Left ventricle myocardium superior (tissue), 1 donor: ENCODE measurements around the gene HIGD1B. TPM values are rescaled to one million over a fixed set of nuclear protein-coding genes. Genes with fewer than 3 reads are reported as not detected.

Source experiments
- ATAC-seq: fragments of 200-7000 bp; cut with Tn5 transposase; one replicate; pipeline ENCODE4 v1.9.1; 2020; ENCODE audit warnings: mild to moderate bottlenecking, moderate library complexity
- DNase-seq: peaks from one replicate; pipeline ENCODE4 v3.0.0-alpha.2; 2020
- intact Hi-C: fragments of 100-400 bp; cut with micrococcal nuclease; formaldehyde crosslinking; loops from one replicate; pipeline ENCODE4 v1.11.0; 2022
- total RNA-seq: library from RNA; stranded (reverse); fragmentation: NEBNext Ultra II Directional; extraction: Animal tissue kit (Norgen Biotek cat#: 25700); gene quantifications from one replicate; pipeline ENCODE4 v1.2.1, GENCODE V29; 2021
- donor health status: DM: no; HTN: yes; CAD: no; lungs with severe emphysema.

The HIGD1B gene
- total RNA-seq, 1 donor from 2014 or later: 22.2 TPM

GRCh38 chr17:44830359-44831288 lies 17.1 kb upstream of the HIGD1B start:
- DNase-seq: peak; percentile 41
- peak; percentile 54 for ATAC-seq
- intact Hi-C loops: no loop called here

- DNase-seq: no peak
- intact Hi-C loops: no loop called here
These were observed 16.3 kb upstream of the HIGD1B start for GRCh38 chr17:44831371-44831770.

GRCh38 chr17:44832805-44833204 lies 14.9 kb upstream of the HIGD1B start:
- ATAC-seq (no peak), DNase-seq (no peak)
- intact Hi-C loops: no loop called here

More at GRCh38 chr17:44831371-44831770, 16.3 kb upstream of the HIGD1B start:
- peak; percentile 34 for ATAC-seq

- ATAC-seq: no peak
- intact Hi-C loops: no loop called here
These were observed 10.5 kb upstream of the HIGD1B start for GRCh38 chr17:44837196-44837595.

GRCh38 chr17:44840274-44840673 lies 7.4 kb upstream of the HIGD1B start:
- DNase-seq (no peak), ATAC-seq (no peak)
- intact Hi-C loops: no loop called here

More at GRCh38 chr17:44837196-44837595, 10.5 kb upstream of the HIGD1B start:
- no peak for DNase-seq

GRCh38 chr17:44840936-44841335 lies 6.7 kb upstream of the HIGD1B start:
- ATAC-seq: no peak
- intact Hi-C loops: no loop called here

GRCh38 chr17:44842748-44843147 lies 4.9 kb upstream of the HIGD1B start:
- peak; percentile 82 for ATAC-seq
- intact Hi-C loops: no loop called here

More at GRCh38 chr17:44840936-44841335, 6.7 kb upstream of the HIGD1B start:
- no peak for DNase-seq

GRCh38 chr17:44844390-44844830 lies 3.3 kb upstream of the HIGD1B start:
- ATAC-seq (peak; percentile 75), DNase-seq (peak; percentile 61)
- intact Hi-C loops: no loop called here

More at GRCh38 chr17:44842748-44843147, 4.9 kb upstream of the HIGD1B start:
- no peak for DNase-seq

GRCh38 chr17:44846206-44846605 lies 1.5 kb upstream of the HIGD1B start:
- intact Hi-C loops: no loop called here
- DNase-seq: no peak
- ATAC-seq: no peak

GRCh38 chr17:44848257-44848795 lies 643 bp downstream of the HIGD1B start:
- no peak for DNase-seq
- intact Hi-C loops: no loop called here
- peak; percentile 20 for ATAC-seq

GRCh38 chr17:44848961-44849489 lies 1.3 kb downstream of the HIGD1B start:
- DNase-seq (no peak), ATAC-seq (no peak)
- intact Hi-C loops: no loop called here

- intact Hi-C loops: no loop called here
- DNase-seq (no peak), ATAC-seq (no peak)
These were observed 2.3 kb downstream of the HIGD1B start for GRCh38 chr17:44850025-44850424.

GRCh38 chr17:44850612-44851011 lies 2.9 kb downstream of the HIGD1B start:
- ATAC-seq: peak; percentile 74
- DNase-seq: peak; percentile 65
- intact Hi-C loops: no loop called here

- intact Hi-C loops: no loop called here
- DNase-seq: no peak
These were observed 6.5 kb downstream of the HIGD1B start for GRCh38 chr17:44854192-44854591.

GRCh38 chr17:44859701-44860100 lies 12.0 kb downstream of the HIGD1B start:
- no peak for ATAC-seq
- intact Hi-C loops: no loop called here
- DNase-seq: no peak

More at GRCh38 chr17:44854192-44854591, 6.5 kb downstream of the HIGD1B start:
- ATAC-seq: no peak

- no peak for DNase-seq
- intact Hi-C loops: no loop called here
- no peak for ATAC-seq
These were observed 14.7 kb downstream of the HIGD1B start for GRCh38 chr17:44862278-44862914.

GRCh38 chr17:44863061-44863918 lies 15.6 kb downstream of the HIGD1B start:
- ATAC-seq: no peak
- intact Hi-C loops: no loop called here
- DNase-seq: no peak

GRCh38 chr17:44864831-44865230 lies 17.1 kb downstream of the HIGD1B start:
- intact Hi-C loops: loop anchor here (5.0 kb wide), 1 partner anchor 88 kb away; no protein-coding TSS in a partner anchor
- no peak for DNase-seq
- ATAC-seq: peak; percentile 11
